Activated CD8-positive, alpha-beta memory T cell treated with anti-CD3 and anti-CD28 coated beads, Interleukin-2, amount 50 U/mL, for 4 hours (primary cell): Measurements from ENCODE around the gene WARS2.

Experiments used
- DNase-seq: peaks from one replicate; pipeline ENCODE4 v3.0.0-alpha.2; 2020

Gene WARS2

DNA sequence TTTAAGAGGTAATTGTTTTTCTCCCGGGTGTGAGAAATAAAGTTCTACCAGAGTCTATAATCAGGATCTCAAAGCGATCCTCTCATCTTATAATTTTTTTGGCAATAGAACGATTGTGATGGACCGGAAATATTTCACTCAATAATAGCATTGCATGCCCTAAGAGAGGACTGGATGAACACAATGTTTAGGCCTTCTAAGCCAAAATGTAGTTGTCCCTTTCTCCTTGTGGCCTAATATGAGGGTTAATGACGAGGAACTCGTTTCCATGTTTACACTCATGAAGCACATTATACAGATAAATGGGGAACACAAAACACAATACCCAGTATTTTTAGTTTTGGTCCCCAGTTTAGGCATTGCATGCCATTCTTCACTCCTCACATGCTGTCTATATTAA is 158.2 kb downstream of the WARS2 start:
- no peak for DNase-seq

DNA sequence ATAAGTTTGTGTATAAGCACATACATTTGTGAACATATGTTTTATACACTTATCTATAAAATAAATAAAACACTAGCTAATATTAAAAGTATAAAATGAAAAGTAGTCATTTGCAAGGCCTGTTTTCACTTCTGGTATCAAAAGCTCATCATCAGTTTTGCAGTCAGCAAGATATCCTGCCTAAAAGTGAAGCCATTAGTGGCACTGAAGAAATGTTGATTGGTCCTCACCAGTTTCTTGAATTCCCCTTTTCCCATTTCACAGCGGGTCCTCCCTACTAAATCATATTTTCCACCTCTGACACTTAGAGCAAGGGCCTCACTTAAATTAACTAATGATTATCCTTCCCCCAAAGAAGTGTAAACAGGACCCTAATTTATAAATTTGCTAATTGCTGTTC is 159.0 kb downstream of the WARS2 start:
- no peak for DNase-seq
